CD14-positive monocyte (primary cell): Measurements from ENCODE around the gene KLHL25. TPM values are rescaled to one million over a fixed set of nuclear protein-coding genes. Genes with fewer than 3 reads are reported as not detected.

Experiments used
- DNase-seq, 3 donors: peaks; one replicate each; pipeline ENCODE4 v3.0.0-alpha.2; 2011 to 2022
- H2AFZ ChIP-seq: 2 replicates; pipeline ENCODE4 v1.6.0; 2012; ENCODE audit warnings: mild to moderate bottlenecking, low read depth, low read length, inconsistent platforms; ENCODE audit not compliant: insufficient read depth, poor library complexity, severe bottlenecking
- H3K27ac ChIP-seq, 2 donors: 1 replicate in 1 of 2; 2 replicates in 1 of 2; pipeline ENCODE4 v1.5.1; 2012 to 2013; ENCODE audit warnings: low read length in 2 of 2, control low read depth in 1 of 2, inconsistent platforms in 1 of 2, low read depth in 1 of 2, mild to moderate bottlenecking in 1 of 2
- H3K27me3 ChIP-seq, 2 donors: one replicate each; pipeline versions ENCODE4 v1.6.0 to v1.6.1; 2011 to 2013; ENCODE audit warnings: low read length in 2 of 2; ENCODE audit not compliant: control insufficient read depth in 2 of 2, insufficient read depth in 2 of 2
- H3K36me3 ChIP-seq, 2 donors: replicated peaks in 1 of 2; 1 replicate in 1 of 2; 2 replicates in 1 of 2; pipeline versions ENCODE4 v1.5.1 to v1.6.1; 2012 to 2013; ENCODE audit warnings: low read length in 2 of 2, control low read depth in 1 of 2, inconsistent platforms in 1 of 2, mild to moderate bottlenecking in 1 of 2; ENCODE audit not compliant: insufficient read depth in 2 of 2, control insufficient read depth in 1 of 2
- H3K4me1 ChIP-seq, 2 donors: 1 replicate in 1 of 2; 2 replicates in 1 of 2; pipeline versions ENCODE4 v1.5.1 to v1.6.1; 2012 to 2013; ENCODE audit warnings: low read length in 2 of 2, control low read depth in 1 of 2, inconsistent platforms in 1 of 2, mild to moderate bottlenecking in 1 of 2, moderate library complexity in 1 of 2; ENCODE audit not compliant: insufficient read depth in 2 of 2, control insufficient read depth in 1 of 2
- H3K4me2 ChIP-seq: replicated peaks from 2 replicates; pipeline ENCODE3; 2012; ENCODE audit warnings: low read length, moderate library complexity, mild to moderate bottlenecking; ENCODE audit not compliant: poor library complexity, severe bottlenecking; ENCODE audit errors: extremely low read depth
- H3K4me3 ChIP-seq, 3 experiments: fragments of 200-600 bp in 1 of 3; sonication (generic) in 1 of 3; replicated peaks in 1 of 3; 1 replicate in 2 of 3; 2 replicates in 1 of 3; pipeline ENCODE4 v1.5.1; 2011 to 2013; ENCODE audit warnings: low read length in 3 of 3, mild to moderate bottlenecking in 3 of 3, control low read depth in 2 of 3, low read depth in 2 of 3, inconsistent platforms in 1 of 3, moderate library complexity in 1 of 3
- H3K79me2 ChIP-seq: 2 replicates; pipeline ENCODE4 v1.6.0; 2012; ENCODE audit warnings: mild to moderate bottlenecking, control low read depth, inconsistent platforms, low read length, moderate library complexity; ENCODE audit not compliant: insufficient read depth
- H3K9ac ChIP-seq: 2 replicates; pipeline ENCODE4 v1.6.0; 2017; ENCODE audit warnings: low read length, mild to moderate bottlenecking; ENCODE audit not compliant: insufficient read depth, poor library complexity, severe bottlenecking
- H3K9me3 ChIP-seq, 2 donors: replicated peaks in 1 of 2; 1 replicate in 1 of 2; 2 replicates in 1 of 2; pipeline versions ENCODE4 v1.5.1 to v1.6.1; 2012 to 2013; ENCODE audit warnings: low read length in 2 of 2, control low read depth in 1 of 2; ENCODE audit not compliant: control insufficient read depth in 1 of 2, insufficient read depth in 1 of 2
- H4K20me1 ChIP-seq: 2 replicates; pipeline ENCODE4 v1.6.0; 2012; ENCODE audit warnings: mild to moderate bottlenecking, low read length, control low read depth, moderate library complexity; ENCODE audit not compliant: insufficient read depth
- H3K27ac Mint-ChIP-seq, 7 donors: one replicate each; pipeline ENCODE4 v1.8.0; 2020; ENCODE audit warnings: mild to moderate bottlenecking in 7 of 7, mixed read lengths in 7 of 7, moderate library complexity in 6 of 7, inconsistent platforms in 2 of 7
- H3K27me3 Mint-ChIP-seq, 3 donors: one replicate each; pipeline ENCODE4 v1.8.0; 2021 to 2022; ENCODE audit warnings: low read depth in 3 of 3, mild to moderate bottlenecking in 3 of 3, mixed read lengths in 3 of 3, moderate library complexity in 3 of 3, inconsistent platforms in 1 of 3
- H3K36me3 Mint-ChIP-seq, 2 donors: one replicate each; pipeline ENCODE4 v1.8.0; 2020; ENCODE audit warnings: mixed read lengths in 2 of 2, inconsistent platforms in 1 of 2, mild to moderate bottlenecking in 1 of 2
- H3K4me1 Mint-ChIP-seq: one replicate; pipeline ENCODE4 v1.8.0; 2020; ENCODE audit warnings: mild to moderate bottlenecking, mixed read lengths
- H3K4me3 Mint-ChIP-seq, 2 donors: one replicate each; pipeline ENCODE4 v1.8.0; 2020; ENCODE audit warnings: mild to moderate bottlenecking in 2 of 2, mixed read lengths in 2 of 2, moderate library complexity in 1 of 2
- H3K9me3 Mint-ChIP-seq, 7 donors: one replicate each; pipeline ENCODE4 v1.8.0; 2020 to 2022; ENCODE audit warnings: mixed read lengths in 7 of 7, mild to moderate bottlenecking in 6 of 7, moderate library complexity in 6 of 7, inconsistent platforms in 2 of 7
- CTCF ChIP-seq: fragments of 200-600 bp; IDR thresholded peaks from one replicate; pipeline ENCODE4 v1.8.0; 2022; ENCODE audit warnings: antibody characterized with exemption, mild to moderate bottlenecking
- WGBS: methylation state at CpG from one replicate; pipeline ENCODE4 v1.1.5; 2013; ENCODE audit warnings: missing lambda C conversion rate; ENCODE audit not compliant: insufficient coverage; 5-methylcytosine and 5-hydroxymethylcytosine counted together
- intact Hi-C, 2 donors: fragments of 100-400 bp; cut with micrococcal nuclease; formaldehyde crosslinking; loops; one replicate each; pipeline versions ENCODE4 v1.15.0 to v1.15.1; 2023
- polyA plus RNA-seq, 3 donors: library from polyadenylated mRNA; depleted of rRNA in 1 of 3; unstranded in 2 of 3; stranded (reverse) in 1 of 3; fragments of 300-500 nt in 2 of 3; fragments of >200 nt in 1 of 3; fragmentation: Illumina TruSeq in 2 of 3; gene quantifications; 1 replicate in 2 of 3; 2 replicates in 1 of 3; pipeline ENCODE4 v1.2.3, GENCODE V29; 2012 to 2021

The KLHL25 gene
- polyA plus RNA-seq, 3 donors = 0.27 to 0.60 (median 0.40) TPM

- no peaks in the 10 kb centered on the region for H3K79me2 ChIP-seq
- no peaks in the 10 kb centered on the region for H3K4me1 ChIP-seq
- Mint-ChIP-seq H3K27ac (peak overlapping the region in 6 of 7 donors; percentile 42 to 80 (median 60)), H3K4me1 (no peaks in the 10 kb centered on the region), H3K36me3 (peaks cover 87 to 96% of the 10 kb centered on the region in 2 donors), H3K27me3 (no peaks in the 10 kb centered on the region), H3K4me3 (no peak overlapping the region), H3K9me3 (peaks cover 0 to 11% (median 8%) of the 10 kb centered on the region in 7 donors)
- intact Hi-C loops = loop anchor here (2.0 to 5.0 kb wide), 2 partner anchors 107 to 111 kb away; no protein-coding TSS in a partner anchor
- peak; percentile 75 for TF ChIP-seq CTCF
- no peaks in the 10 kb centered on the region for H3K27me3 ChIP-seq
- H3K4me2 ChIP-seq = no peak overlapping the region
- H3K36me3 ChIP-seq = peaks cover 96 to 98% of the 10 kb centered on the region in 2 donors
- H3K9ac ChIP-seq = no peak overlapping the region
- 56% methylated on average over 1 of the region's 5 CpGs for WGBS
- peak; percentile 27 to 50 (median 39) for DNase-seq
- no peak overlapping the region for H3K4me3 ChIP-seq
- H4K20me1 ChIP-seq = peaks cover 96% of the 10 kb centered on the region
- no peak overlapping the region for H3K27ac ChIP-seq
- peaks cover 0 to 5% of the 10 kb centered on the region in 2 donors for H3K9me3 ChIP-seq
- no peak overlapping the region for H2AFZ ChIP-seq
Observed at GRCh38 chr15:85730001-85730820, 64.5 kb downstream of the KLHL25 start.

GRCh38 chr15:85727068-85727467, 67.7 kb downstream of the KLHL25 start:
- WGBS = 92% methylated on average over 1 of the region's 2 CpGs
- TF ChIP-seq CTCF = no peak

More at GRCh38 chr15:85727068-85727467, 67.7 kb downstream of the KLHL25 start:
- DNase-seq = no peak
- no peak overlapping the region for H3K4me2 ChIP-seq
- Mint-ChIP-seq H3K4me1 (no peaks in the 10 kb centered on the region), H3K27me3 (no peaks in the 10 kb centered on the region), H3K4me3 (no peak overlapping the region), H3K36me3 (peaks cover 90 to 99% of the 10 kb centered on the region in 2 donors), H3K9me3 (peaks cover 0 to 7% (median 2%) of the 10 kb centered on the region in 7 donors), H3K27ac (peak overlapping the region in 1 of 7 donors; percentile 25)
- intact Hi-C loops = no loop called here
- peaks cover 98 to 100% of the 10 kb centered on the region in 2 donors for H3K36me3 ChIP-seq
- peak overlapping the region in 1 of 2 donors; percentile 44 for H3K27ac ChIP-seq
- H3K27me3 ChIP-seq = no peaks in the 10 kb centered on the region
- no peak overlapping the region for H3K9ac ChIP-seq
- peaks cover 0 to 5% of the 10 kb centered on the region in 2 donors for H3K9me3 ChIP-seq
- H3K4me1 ChIP-seq = no peaks in the 10 kb centered on the region
- H4K20me1 ChIP-seq = peaks cover 100% of the 10 kb centered on the region
- no peak overlapping the region for H2AFZ ChIP-seq
- no peaks in the 10 kb centered on the region for H3K79me2 ChIP-seq
- no peak overlapping the region for H3K4me3 ChIP-seq
